ENCODE results near the gene EPB41L1.

Gene EPB41L1

GRCh38 chr20:36112112-36112511 is 42.4 kb upstream of the EPB41L1 start:
- Histone ChIP-seq H3K27me3 (ENCODE audit: insufficient read depth, poor library complexity, severe bottlenecking) (no peaks in the 10 kb centered on the region), H3K4me3 (replicated peaks; ENCODE audit: insufficient read depth, low read length) (no peak overlapping the region), H3K27ac (replicated peaks) (no peak overlapping the region)
- no peak for DNase-seq (ENCODE audit: low read depth in 1 of 2, low spot score in 1 of 2)
- no peak for TF ChIP-seq POLR2AphosphoS5 (IDR thresholded peaks at IDR 0.05; ENCODE audit: low read depth)

- TF ChIP-seq CTCF (IDR thresholded peaks at IDR 0.05; ENCODE audit: insufficient read depth, low read length): no peak
- TF ChIP-seq GABPA (IDR thresholded peaks at IDR 0.05; ENCODE audit: low read depth): no peak
- no peak for TF ChIP-seq SPI1 (IDR thresholded peaks at IDR 0.05; ENCODE audit: borderline replicate concordance, low read depth)
- TF ChIP-seq POLR2AphosphoS5 (IDR thresholded peaks at IDR 0.05; ENCODE audit: low read depth): no peak
- TF ChIP-seq REST (IDR thresholded peaks at IDR 0.05; ENCODE audit: insufficient replicate concordance, low read depth): no peak
- Histone ChIP-seq H3K27ac (replicated peaks) (no peak overlapping the region), H3K27me3 (ENCODE audit: insufficient read depth, poor library complexity, severe bottlenecking) (no peaks in the 10 kb centered on the region), H3K4me3 (replicated peaks; ENCODE audit: insufficient read depth, low read length) (no peak overlapping the region)
- DNase-seq (ENCODE audit: low read depth in 1 of 2, low spot score in 1 of 2): no peak
Observed at GRCh38 chr20:36113036-36113435, 41.5 kb upstream of the EPB41L1 start.

- no peak overlapping the region for H3K4me3 ChIP-seq (replicated peaks; ENCODE audit: insufficient read depth, low read length)
- H3K27me3 ChIP-seq (ENCODE audit: insufficient read depth, poor library complexity, severe bottlenecking): no peaks in the 10 kb centered on the region
- TF ChIP-seq GABPA (IDR thresholded peaks at IDR 0.05; ENCODE audit: low read depth) (no peak), CTCF (IDR thresholded peaks at IDR 0.05; ENCODE audit: insufficient read depth, low read length) (no peak), SPI1 (IDR thresholded peaks at IDR 0.05; ENCODE audit: borderline replicate concordance, low read depth) (peak; percentile 97), POLR2AphosphoS5 (IDR thresholded peaks at IDR 0.05; ENCODE audit: low read depth) (no peak), REST (IDR thresholded peaks at IDR 0.05; ENCODE audit: insufficient replicate concordance, low read depth) (no peak)
- no peak overlapping the region for H3K27ac ChIP-seq (replicated peaks)
- DNase-seq (ENCODE audit: low read depth in 1 of 2, low spot score in 1 of 2): peak; percentile 35 to 66
Observed at GRCh38 chr20:36113566-36114250, 40.8 kb upstream of the EPB41L1 start.

- Histone ChIP-seq H3K27ac (replicated peaks) (no peak overlapping the region), H3K4me3 (replicated peaks; ENCODE audit: insufficient read depth, low read length) (no peak overlapping the region), H3K27me3 (ENCODE audit: insufficient read depth, poor library complexity, severe bottlenecking) (no peaks in the 10 kb centered on the region)
- no peak for DNase-seq (ENCODE audit: low read depth in 1 of 2, low spot score in 1 of 2)
- TF ChIP-seq REST (IDR thresholded peaks at IDR 0.05; ENCODE audit: insufficient replicate concordance, low read depth): no peak
- TF ChIP-seq POLR2AphosphoS5 (IDR thresholded peaks at IDR 0.05; ENCODE audit: low read depth): no peak
- TF ChIP-seq GABPA (IDR thresholded peaks at IDR 0.05; ENCODE audit: low read depth): no peak
- TF ChIP-seq SPI1 (IDR thresholded peaks at IDR 0.05; ENCODE audit: borderline replicate concordance, low read depth): no peak
- no peak for TF ChIP-seq CTCF (IDR thresholded peaks at IDR 0.05; ENCODE audit: insufficient read depth, low read length)
Observed at GRCh38 chr20:36114707-36115106, 39.8 kb upstream of the EPB41L1 start.

Measured in HL-60 (cell line).